Trophoblast cell (in vitro differentiated cells and primary cell): ENCODE data around the gene CENPF.

Experiments
- DNase-seq, 2 donors: peaks; one replicate each; pipeline ENCODE4 v3.0.0-alpha.2; 2016
- H2AFZ ChIP-seq: 2 replicates; pipeline ENCODE4 v1.6.1; 2013; ENCODE audit warnings: low read length, moderate library complexity, mild to moderate bottlenecking; ENCODE audit not compliant: insufficient read depth, poor library complexity
- H2AK5ac ChIP-seq: 2 replicates; pipeline ENCODE4 v1.6.1; 2013; ENCODE audit warnings: mild to moderate bottlenecking, low read length
- H2BK120ac ChIP-seq: 2 replicates; pipeline ENCODE4 v1.6.1; 2013; ENCODE audit warnings: low read length, mild to moderate bottlenecking, moderate library complexity; ENCODE audit not compliant: insufficient read depth, poor library complexity
- H2BK12ac ChIP-seq: 2 replicates; pipeline ENCODE4 v1.6.1; 2013; ENCODE audit warnings: mild to moderate bottlenecking, low read length, moderate library complexity
- H2BK5ac ChIP-seq: 2 replicates; pipeline ENCODE4 v1.6.1; 2013; ENCODE audit warnings: low read length, low read depth, moderate library complexity, mild to moderate bottlenecking; ENCODE audit not compliant: poor library complexity
- H3K14ac ChIP-seq: 2 replicates; pipeline ENCODE4 v1.6.1; 2013; ENCODE audit warnings: mild to moderate bottlenecking, low read length
- H3K18ac ChIP-seq: 2 replicates; pipeline ENCODE4 v1.6.1; 2013; ENCODE audit warnings: mild to moderate bottlenecking, low read length
- H3K23ac ChIP-seq: 2 replicates; pipeline ENCODE4 v1.6.1; 2013; ENCODE audit warnings: low read length
- H3K27ac ChIP-seq: 2 replicates; pipeline ENCODE4 v1.5.1; 2013; ENCODE audit warnings: low read depth, mild to moderate bottlenecking, inconsistent platforms, low read length, moderate library complexity
- H3K27me3 ChIP-seq: 2 replicates; pipeline ENCODE4 v1.6.1; 2013; ENCODE audit warnings: inconsistent platforms, mild to moderate bottlenecking, low read length, moderate library complexity; ENCODE audit not compliant: insufficient read depth
- H3K36me3 ChIP-seq, 2 experiments: 1 replicate in 1 of 2; 2 replicates in 1 of 2; pipeline ENCODE4 v1.6.1; 2013; ENCODE audit warnings: low read length in 2 of 2, mild to moderate bottlenecking in 2 of 2, moderate library complexity in 1 of 2; ENCODE audit not compliant: insufficient read depth in 2 of 2, control insufficient read depth in 1 of 2
- H3K4ac ChIP-seq: 2 replicates; pipeline ENCODE4 v1.6.1; 2013; ENCODE audit warnings: low read depth, mild to moderate bottlenecking, low read length, moderate library complexity
- H3K4me1 ChIP-seq, 2 experiments: 1 replicate in 1 of 2; 2 replicates in 1 of 2; pipeline ENCODE4 v1.6.1; 2013; ENCODE audit warnings: low read length in 2 of 2, mild to moderate bottlenecking in 2 of 2, moderate library complexity in 1 of 2; ENCODE audit not compliant: insufficient read depth in 2 of 2, control insufficient read depth in 1 of 2
- H3K4me2 ChIP-seq: 2 replicates; pipeline ENCODE4 v1.6.1; 2013; ENCODE audit warnings: inconsistent platforms, mild to moderate bottlenecking, low read length, moderate library complexity
- H3K4me3 ChIP-seq: 2 replicates; pipeline ENCODE4 v1.5.1; 2013; ENCODE audit warnings: mild to moderate bottlenecking, low read depth, low read length, inconsistent platforms
- H3K79me1 ChIP-seq: one replicate; pipeline ENCODE4 v1.6.1; 2013; ENCODE audit warnings: low read length
- H3K79me2 ChIP-seq: 2 replicates; pipeline ENCODE4 v1.6.1; 2013; ENCODE audit warnings: low read length, mild to moderate bottlenecking; ENCODE audit not compliant: control insufficient read depth, insufficient read depth, poor library complexity
- H3K9ac ChIP-seq: 2 replicates; pipeline ENCODE4 v1.6.1; 2013; ENCODE audit warnings: mild to moderate bottlenecking, low read length
- H3K9me3 ChIP-seq: 2 replicates; pipeline ENCODE4 v1.6.1; 2013; ENCODE audit warnings: low read depth, mild to moderate bottlenecking, control low read depth, inconsistent platforms, low read length; ENCODE audit not compliant: insufficient read depth
- H4K12ac ChIP-seq: 2 replicates; pipeline ENCODE4 v1.6.1; 2013; ENCODE audit warnings: low read depth, mild to moderate bottlenecking, low read length, moderate library complexity
- H4K8ac ChIP-seq: 2 replicates; pipeline ENCODE4 v1.6.1; 2013; ENCODE audit warnings: low read depth, mild to moderate bottlenecking, low read length, moderate library complexity
- H4K91ac ChIP-seq: one replicate; pipeline ENCODE4 v1.6.1; 2013; ENCODE audit warnings: low read depth, mild to moderate bottlenecking, low read length, moderate library complexity
- WGBS: extraction: QIAGEN DNeasy Blood & Tissue Kit; methylation state at CpG from one replicate; pipeline ENCODE4 v1.1.7; 2013; ENCODE audit warnings: missing lambda C conversion rate; ENCODE audit not compliant: insufficient read length, insufficient coverage; ENCODE audit errors: extremely low coverage; 5-methylcytosine and 5-hydroxymethylcytosine counted together

The CENPF gene

DNA sequence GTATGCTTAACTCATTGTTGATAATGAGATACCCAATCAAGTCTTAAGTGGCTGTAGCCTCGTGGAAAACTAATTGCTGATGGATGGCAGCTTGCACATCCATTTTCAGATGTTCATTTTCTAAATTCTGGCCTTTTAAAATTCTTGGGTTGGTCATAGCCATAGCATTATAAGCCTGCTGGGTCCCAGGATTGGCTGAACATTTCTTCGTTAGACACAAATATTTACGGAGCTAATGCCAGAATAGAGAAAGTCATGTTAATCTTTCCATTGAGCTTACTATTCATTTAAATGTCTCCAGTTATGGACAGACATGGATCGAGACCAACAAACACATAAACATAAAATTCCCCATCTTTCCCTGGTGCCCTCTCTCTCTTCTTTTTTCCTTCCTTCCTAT lies 32.5 kb downstream of the CENPF start:
- no peak overlapping the region for H3K23ac ChIP-seq
- H3K27ac ChIP-seq = no peak overlapping the region
- H2AFZ ChIP-seq = no peak overlapping the region
- no peak overlapping the region for H2BK12ac ChIP-seq
- no peak overlapping the region for H2BK5ac ChIP-seq
- H4K91ac ChIP-seq = no peak overlapping the region
- no peak overlapping the region for H3K4me3 ChIP-seq
- H4K12ac ChIP-seq = no peak overlapping the region
- no peak overlapping the region for H4K8ac ChIP-seq
- H3K4ac ChIP-seq = no peak overlapping the region
- no CpG with 5 or more reads among the region's 4 CpGs for WGBS
- no peak overlapping the region for H3K14ac ChIP-seq
- no peaks in the 10 kb centered on the region for H3K79me2 ChIP-seq
- H3K36me3 ChIP-seq = peaks cover 9 to 33% of the 10 kb centered on the region in 2 experiments
- H2AK5ac ChIP-seq = no peak overlapping the region
- H3K79me1 ChIP-seq = no peaks in the 10 kb centered on the region
- no peak overlapping the region for H3K4me2 ChIP-seq
- no peak for DNase-seq
- no peaks in the 10 kb centered on the region for H3K4me1 ChIP-seq
- no peak overlapping the region for H3K18ac ChIP-seq
- no peak overlapping the region for H3K9ac ChIP-seq
- H3K9me3 ChIP-seq = no peaks in the 10 kb centered on the region
- no peak overlapping the region for H2BK120ac ChIP-seq
- no peaks in the 10 kb centered on the region for H3K27me3 ChIP-seq

DNA sequence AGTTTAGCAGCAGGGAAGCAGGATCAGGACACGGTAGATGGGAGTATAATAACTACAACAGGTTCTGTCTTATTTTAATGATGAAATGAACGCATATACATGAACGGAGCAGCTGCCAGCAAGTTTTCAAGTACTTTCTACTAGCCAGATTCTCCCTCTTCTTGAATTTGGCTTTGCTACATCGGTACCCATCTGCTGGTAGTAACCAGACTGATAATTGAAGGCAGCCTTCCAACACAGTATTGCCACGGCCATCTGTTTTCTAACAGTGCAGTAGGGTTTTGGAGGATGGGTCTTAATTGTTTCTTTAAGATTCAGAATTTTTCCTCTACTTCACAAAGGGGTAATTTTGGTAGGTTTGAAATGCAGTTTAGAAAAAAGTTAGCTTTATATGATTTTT lies 33.4 kb downstream of the CENPF start:
- no peak overlapping the region for H3K9ac ChIP-seq
- H3K18ac ChIP-seq = no peak overlapping the region
- no peak overlapping the region for H4K8ac ChIP-seq
- H2AK5ac ChIP-seq = no peak overlapping the region
- no peak overlapping the region for H3K4me2 ChIP-seq
- H3K36me3 ChIP-seq = peaks cover 9 to 29% of the 10 kb centered on the region in 2 experiments
- no peak overlapping the region for H2BK5ac ChIP-seq
- H2AFZ ChIP-seq = no peak overlapping the region
- no peak overlapping the region for H2BK120ac ChIP-seq
- no peak overlapping the region for H4K91ac ChIP-seq
- DNase-seq = no peak
- H2BK12ac ChIP-seq = no peak overlapping the region
- no peak overlapping the region for H3K27ac ChIP-seq
- H3K9me3 ChIP-seq = no peaks in the 10 kb centered on the region
- H3K27me3 ChIP-seq = no peaks in the 10 kb centered on the region
- no peak overlapping the region for H3K4me3 ChIP-seq
- no peak overlapping the region for H3K23ac ChIP-seq
- H3K4me1 ChIP-seq = no peaks in the 10 kb centered on the region
- no peaks in the 10 kb centered on the region for H3K79me2 ChIP-seq
- H3K4ac ChIP-seq = no peak overlapping the region
- H3K79me1 ChIP-seq = no peaks in the 10 kb centered on the region
- H4K12ac ChIP-seq = no peak overlapping the region
- no peak overlapping the region for H3K14ac ChIP-seq
- no CpG with 5 or more reads among the region's 5 CpGs for WGBS

DNA sequence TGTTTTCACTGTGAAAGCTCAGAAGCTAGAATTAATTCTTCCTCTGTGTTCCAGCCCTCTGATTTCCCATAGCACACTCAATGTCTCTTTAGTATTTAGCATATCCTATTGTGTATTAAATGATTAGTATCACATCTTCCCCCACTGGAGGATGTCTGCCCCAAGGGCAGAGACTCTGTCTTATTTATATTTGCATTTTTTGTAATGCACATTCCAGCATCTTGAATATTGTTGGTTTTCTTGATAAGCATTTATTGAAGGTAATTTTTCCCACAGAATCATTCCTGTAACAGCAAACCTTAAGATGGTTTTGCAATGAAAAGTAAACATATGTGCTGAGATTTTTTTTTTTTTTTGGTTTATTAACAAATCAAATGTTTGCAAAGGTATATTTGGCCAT lies 34.1 kb downstream of the CENPF start:
- no peak overlapping the region for H4K91ac ChIP-seq
- H3K9ac ChIP-seq = no peak overlapping the region
- DNase-seq = no peak
- H3K79me1 ChIP-seq = no peaks in the 10 kb centered on the region
- H3K79me2 ChIP-seq = no peaks in the 10 kb centered on the region
- H3K4me1 ChIP-seq = no peaks in the 10 kb centered on the region
- no peak overlapping the region for H2BK12ac ChIP-seq
- no peak overlapping the region for H3K4ac ChIP-seq
- no peak overlapping the region for H2BK5ac ChIP-seq
- no peak overlapping the region for H2AFZ ChIP-seq
- no peak overlapping the region for H3K4me2 ChIP-seq
- H3K27ac ChIP-seq = no peak overlapping the region
- peaks cover 9 to 26% of the 10 kb centered on the region in 2 experiments for H3K36me3 ChIP-seq
- H3K23ac ChIP-seq = no peak overlapping the region
- no peak overlapping the region for H3K18ac ChIP-seq
- no peaks in the 10 kb centered on the region for H3K27me3 ChIP-seq
- H4K12ac ChIP-seq = no peak overlapping the region
- no peak overlapping the region for H2AK5ac ChIP-seq
- H3K4me3 ChIP-seq = no peak overlapping the region
- H3K14ac ChIP-seq = no peak overlapping the region
- H4K8ac ChIP-seq = no peak overlapping the region
- no peaks in the 10 kb centered on the region for H3K9me3 ChIP-seq
- no peak overlapping the region for H2BK120ac ChIP-seq

DNA sequence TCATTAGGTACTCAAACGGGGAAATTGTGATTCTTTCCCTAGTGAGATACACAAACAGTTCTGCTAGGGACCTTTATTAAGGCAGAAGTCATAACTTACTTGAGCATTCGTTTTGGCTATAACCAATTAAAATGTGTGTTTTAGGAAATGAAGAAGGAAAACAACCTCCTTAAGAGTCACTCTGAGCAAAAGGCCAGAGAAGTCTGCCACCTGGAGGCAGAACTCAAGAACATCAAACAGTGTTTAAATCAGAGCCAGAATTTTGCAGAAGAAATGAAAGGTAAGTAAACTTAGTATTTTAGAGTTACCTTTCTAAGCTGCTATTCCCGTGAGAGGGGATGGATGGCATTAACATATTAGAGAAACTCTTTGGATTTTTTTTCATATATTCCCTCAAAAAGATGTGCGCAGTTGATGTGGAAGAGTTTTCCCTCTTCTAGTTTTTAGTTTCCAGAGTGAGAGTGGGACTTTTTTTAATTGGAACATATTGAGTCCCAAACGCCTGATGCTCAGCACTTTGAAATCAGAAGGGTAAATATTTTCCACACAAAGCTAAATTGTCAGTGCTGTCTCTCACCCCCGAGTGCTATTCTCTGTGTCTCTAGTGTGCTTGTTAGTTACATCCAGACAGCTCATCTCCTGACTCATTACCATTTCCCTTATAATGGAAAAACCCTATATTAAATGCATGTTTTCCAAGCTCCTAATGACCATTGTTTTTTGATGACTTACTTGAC lies 34.9 kb downstream of the CENPF start:
- Histone ChIP-seq H3K27ac (no peak overlapping the region), H3K27me3 (no peaks in the 10 kb centered on the region), H3K4me1 (no peaks in the 10 kb centered on the region), H3K9me3 (no peaks in the 10 kb centered on the region), H4K91ac (no peak overlapping the region), H2BK12ac (no peak overlapping the region), H2BK120ac (no peak overlapping the region), H3K79me2 (no peaks in the 10 kb centered on the region), H3K4me2 (no peak overlapping the region), H2AFZ (no peak overlapping the region), H3K23ac (no peak overlapping the region), H3K9ac (no peak overlapping the region), H2AK5ac (no peak overlapping the region), H2BK5ac (no peak overlapping the region), H4K12ac (no peak overlapping the region), H3K14ac (no peak overlapping the region), H3K4ac (no peak overlapping the region), H3K79me1 (no peaks in the 10 kb centered on the region), H3K36me3 (peaks cover 11 to 24% of the 10 kb centered on the region in 2 experiments), H3K18ac (no peak overlapping the region), H3K4me3 (no peak overlapping the region), H4K8ac (no peak overlapping the region)
- no CpG with 5 or more reads among the region's 6 CpGs for WGBS
- DNase-seq = peak in 1 of 2 donors; percentile 70
